OCI-LY3 (cell line): ENCODE data around the gene UBE2E1.

Experiments
- CTCF ChIP-seq: fragments of 200-600, 300-600 bp; sonication (generic); IDR thresholded peaks from 2 replicates; pipeline ENCODE4 v1.5.1; 2014; ENCODE audit warnings: antibody characterized with exemption, low read length, low read depth
- EZH2phosphoT487 ChIP-seq: fragments of 200-600 bp; shearing (Covaris generic); IDR thresholded peaks from 2 replicates; pipeline ENCODE4 v1.6.1; 2018; ENCODE audit warnings: antibody characterized with exemption, mixed run types, low read depth

DNA sequence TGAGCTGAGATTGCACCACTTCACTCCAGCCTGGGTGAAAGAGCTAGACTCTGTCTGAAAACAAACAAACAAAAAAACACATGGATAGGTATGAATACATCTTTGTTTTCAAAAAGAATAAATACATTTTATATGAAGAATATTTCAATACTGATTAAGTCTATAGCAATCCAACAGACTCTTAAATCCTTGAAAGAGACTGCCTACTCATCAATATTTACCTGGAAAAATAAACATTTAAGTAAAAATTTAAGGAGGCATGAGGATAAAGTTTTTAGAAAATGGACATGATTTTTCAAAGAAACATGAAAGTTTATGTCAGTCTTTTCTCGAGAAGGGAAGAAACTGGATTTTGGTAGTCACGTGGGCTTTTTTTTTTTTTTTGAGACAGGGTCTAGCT, 105.6 kb downstream of the UBE2E1 start:
- TF ChIP-seq CTCF (no peak), EZH2phosphoT487 (no peak)
